A204.1 (cell line): ENCODE results near the gene PHF21B.
"Not testable (repeated sequence)": the region's sequence is repeated elsewhere in the genome, so short reads cannot be mapped to it uniquely, and the experiment has no call there.

Experiments
- FAIRE-seq: peaks from 2 replicates; lab custom pipeline; 2012; peaks lifted over from hg19 to GRCh38; lab: Jason Lieb, UNC

Gene PHF21B

DNA sequence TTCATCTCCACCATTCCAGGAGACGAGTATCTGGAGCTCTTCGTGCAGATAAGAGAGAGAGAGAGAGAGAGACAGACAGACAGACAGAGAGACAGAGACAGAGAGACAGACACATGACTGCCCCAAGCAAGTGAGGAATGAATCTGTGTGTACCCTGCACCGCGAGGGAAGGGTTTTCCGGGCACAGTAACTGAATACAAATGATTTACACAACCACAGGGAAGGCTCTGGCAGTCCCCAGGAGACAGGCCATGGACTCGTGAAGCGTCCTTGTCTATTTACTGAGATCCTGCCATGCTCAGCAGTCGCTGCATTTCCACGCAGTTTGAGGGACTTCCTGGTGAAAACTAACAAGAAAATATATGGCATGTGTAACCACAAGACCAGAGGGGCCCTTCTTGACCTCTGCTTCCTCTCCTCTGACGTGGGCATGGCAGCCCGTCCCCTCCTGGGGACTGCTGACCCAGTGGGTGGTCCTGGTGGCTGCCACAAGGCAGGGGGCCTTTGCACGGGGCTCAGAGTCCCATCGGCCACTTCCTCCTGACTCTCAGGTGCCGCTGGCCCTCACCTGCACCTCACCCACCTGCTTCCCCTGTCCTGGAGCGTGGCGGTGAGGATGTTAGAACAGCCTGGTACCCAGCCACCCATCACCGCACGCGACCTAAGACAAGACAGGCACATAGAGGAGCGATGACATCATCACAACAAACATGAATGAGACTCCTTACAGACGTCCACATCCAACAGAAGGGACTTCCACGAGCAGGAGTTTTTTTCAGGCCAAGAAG lies 75.9 kb downstream of the PHF21B start:
- no peak for FAIRE-seq

DNA sequence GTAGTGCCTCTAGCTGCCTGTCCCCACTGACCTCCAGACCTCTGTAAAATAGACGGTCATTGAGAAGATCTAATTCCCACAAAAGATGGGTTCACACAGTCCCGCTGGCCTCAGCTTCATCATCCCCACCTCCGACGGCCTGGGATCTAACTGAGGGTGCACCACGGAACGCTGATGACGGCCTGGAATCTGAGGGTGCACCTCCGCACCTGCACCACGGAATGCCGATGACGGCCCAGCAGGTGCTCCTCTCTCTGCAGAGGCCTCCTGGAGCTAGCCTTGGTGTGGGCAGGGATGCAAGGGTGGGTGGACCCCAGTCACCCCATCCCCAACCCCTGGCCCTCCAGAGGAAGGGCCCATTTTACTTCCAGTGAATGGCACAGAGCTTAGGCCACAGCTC lies 77.3 kb downstream of the PHF21B start:
- FAIRE-seq, result no peak

DNA sequence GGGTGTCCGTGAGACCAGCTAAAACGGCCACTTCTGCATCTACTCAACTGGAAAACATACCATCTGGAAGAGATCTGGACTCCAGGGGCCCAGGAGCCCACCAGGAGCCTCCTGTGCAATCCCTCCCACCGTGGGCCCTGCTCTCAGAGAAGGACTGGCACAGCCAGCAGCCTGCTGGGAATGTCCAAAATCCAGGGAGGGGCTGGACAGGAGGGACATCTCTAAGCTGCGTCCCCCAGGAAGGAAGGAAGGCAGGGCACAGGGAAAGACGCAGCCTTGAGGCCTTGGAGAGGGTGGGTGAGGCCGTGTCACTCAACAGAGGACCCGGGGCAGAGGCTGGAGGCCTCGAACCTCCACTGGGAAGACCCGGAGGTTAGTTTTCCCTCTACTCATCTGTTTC lies 78.0 kb downstream of the PHF21B start:
- no peak for FAIRE-seq

DNA sequence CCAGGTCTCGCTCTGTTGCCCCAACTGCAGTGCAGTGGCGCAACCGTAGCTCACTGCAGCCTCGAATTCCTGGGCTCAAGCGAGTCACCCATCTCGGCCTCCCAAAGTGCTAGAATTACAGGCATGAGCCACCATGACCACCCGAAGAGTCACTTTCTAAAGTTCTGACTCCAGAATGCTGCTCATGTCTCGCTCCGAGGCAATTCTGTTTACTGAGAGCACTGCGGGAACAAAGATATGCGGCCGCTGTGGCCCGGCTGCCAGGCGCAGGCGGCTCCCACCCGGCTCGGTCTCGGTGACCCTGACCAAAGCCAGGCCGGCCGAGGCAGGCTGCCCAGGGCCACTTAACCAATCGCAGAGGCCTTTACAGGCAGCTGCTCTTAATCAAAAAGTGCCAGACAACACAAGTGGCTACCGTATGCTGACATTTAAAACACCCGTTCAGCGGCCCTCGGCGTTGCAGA lies 78.7 kb downstream of the PHF21B start:
- no peak for FAIRE-seq

DNA sequence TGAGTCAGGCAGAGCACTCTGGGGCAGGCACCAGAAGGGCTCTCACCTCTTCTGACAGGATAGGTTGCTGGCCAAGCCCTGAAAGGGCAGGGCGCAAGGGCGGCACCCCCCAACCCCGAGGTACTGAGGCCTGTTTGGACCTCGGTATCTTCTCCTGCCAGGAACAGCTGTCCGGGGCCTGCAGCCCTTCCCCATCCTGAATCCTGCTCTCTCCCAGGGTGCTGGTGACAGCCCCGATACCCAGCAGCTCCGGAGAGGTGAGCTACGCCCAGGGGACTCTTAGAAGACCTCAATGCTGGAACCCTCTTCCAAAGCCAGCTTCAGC lies 79.1 kb downstream of the PHF21B start:
- no peak for FAIRE-seq

DNA sequence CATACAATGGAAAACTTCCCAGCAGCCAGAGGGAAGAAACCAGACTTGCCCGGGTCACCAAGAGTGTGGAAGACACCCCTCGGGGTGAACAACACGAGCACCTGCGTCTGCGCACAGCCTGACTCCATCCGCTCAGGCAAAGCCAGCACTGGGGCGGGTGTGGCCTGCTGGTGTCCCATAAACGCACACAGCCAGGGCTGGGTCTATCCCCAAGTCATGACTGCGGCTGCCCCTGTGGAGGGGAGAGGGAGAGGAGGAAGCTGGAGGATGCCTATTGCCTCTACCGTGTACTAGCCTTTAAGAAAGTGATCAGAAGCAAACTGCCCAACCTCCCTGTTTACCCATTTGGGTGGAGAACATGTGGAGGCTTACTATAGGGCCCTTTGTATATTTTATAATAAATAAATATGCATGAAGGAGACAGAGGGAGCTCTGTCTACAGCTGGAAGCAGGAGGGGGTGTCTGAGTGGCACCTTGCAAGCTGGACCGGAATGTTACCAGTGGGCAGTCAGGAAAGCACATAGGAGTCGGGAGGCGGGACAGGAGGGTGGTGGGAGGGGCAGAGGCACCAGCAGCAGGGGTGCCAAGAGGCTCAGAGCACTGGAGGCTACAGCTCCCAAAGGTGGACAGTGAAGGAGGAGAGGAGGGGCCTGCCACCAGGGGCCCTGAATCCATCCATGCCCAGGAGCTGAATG lies 79.6 kb downstream of the PHF21B start:
- FAIRE-seq, result no peak

DNA sequence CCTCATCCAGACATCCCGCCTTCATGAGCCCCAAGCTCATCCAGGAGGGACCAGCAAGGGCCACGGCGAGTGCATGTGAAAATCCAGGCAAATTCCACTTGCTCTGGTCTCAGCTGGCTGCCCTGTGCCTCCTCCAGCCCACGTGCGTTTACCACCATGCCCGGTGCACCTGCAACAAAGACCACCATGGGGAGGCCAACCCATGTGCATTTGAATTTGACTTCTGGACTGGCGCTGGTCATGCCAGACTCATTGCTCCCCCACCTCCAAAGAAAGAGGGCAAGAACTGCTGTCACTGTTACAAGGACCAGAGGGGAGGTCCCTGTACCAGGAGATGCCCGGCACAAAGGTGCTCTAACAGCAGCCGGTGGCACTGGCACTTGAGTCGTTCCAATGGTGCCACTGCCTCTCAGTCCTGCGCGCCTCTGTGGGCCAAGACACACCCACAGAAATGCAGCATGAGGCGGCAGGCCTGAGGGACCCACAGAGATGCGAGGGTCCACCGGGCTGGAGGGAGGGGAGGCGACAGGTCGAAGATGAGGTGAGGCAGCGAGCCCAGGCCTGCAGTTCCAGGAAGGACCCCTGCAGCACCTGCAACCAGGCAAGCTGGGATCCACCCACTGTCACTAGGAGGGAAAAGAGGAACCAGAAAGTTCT lies 80.3 kb downstream of the PHF21B start:
- FAIRE-seq, result no peak

DNA sequence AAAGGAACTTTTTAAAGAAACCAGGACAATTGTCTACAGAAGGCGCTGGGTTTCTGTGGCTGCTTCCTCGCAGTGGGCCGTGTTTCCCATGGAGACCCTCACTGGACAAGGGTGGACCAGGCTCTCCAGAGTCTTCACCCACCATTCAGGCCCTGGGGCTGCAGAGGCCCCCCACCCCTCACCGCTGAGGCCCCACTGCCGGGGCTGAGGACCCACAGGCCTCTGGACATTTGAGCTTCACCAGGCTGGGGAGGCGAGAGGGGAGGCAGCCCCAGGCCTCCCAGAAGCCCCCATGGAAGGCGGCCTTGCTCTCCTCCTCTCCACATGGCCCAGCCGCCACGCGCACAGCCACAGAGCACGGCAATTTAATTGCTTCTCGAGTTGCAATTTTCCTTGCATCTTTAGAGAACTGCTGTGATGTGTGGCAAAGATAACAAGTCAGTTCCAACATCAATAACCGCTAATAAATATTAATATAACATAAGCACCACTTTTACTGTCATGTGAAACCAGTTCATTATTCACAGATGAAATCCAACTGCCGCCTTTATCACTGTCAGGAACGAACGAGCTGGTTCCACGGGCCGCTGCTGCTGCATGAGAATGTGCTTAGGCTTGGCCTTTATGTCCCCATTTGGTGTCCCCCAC lies 81.0 kb downstream of the PHF21B start:
- FAIRE-seq, result no peak

DNA sequence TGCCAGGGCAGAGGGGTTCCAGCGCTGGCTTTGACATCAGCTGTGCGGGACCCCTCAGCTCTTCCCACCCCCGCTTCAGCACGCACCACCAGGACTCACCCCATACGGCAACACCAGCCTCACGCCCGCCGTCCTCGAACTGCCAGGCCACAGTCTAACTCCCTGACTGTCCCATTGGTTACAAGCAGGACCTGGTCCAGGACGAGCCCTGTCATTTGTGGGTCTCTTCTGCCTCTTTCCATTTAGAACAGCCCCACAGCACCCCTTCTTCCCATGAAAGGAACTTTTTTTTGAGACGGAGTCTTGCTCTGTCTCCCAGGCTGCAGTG lies 81.7 kb downstream of the PHF21B start:
- no peak for FAIRE-seq

DNA sequence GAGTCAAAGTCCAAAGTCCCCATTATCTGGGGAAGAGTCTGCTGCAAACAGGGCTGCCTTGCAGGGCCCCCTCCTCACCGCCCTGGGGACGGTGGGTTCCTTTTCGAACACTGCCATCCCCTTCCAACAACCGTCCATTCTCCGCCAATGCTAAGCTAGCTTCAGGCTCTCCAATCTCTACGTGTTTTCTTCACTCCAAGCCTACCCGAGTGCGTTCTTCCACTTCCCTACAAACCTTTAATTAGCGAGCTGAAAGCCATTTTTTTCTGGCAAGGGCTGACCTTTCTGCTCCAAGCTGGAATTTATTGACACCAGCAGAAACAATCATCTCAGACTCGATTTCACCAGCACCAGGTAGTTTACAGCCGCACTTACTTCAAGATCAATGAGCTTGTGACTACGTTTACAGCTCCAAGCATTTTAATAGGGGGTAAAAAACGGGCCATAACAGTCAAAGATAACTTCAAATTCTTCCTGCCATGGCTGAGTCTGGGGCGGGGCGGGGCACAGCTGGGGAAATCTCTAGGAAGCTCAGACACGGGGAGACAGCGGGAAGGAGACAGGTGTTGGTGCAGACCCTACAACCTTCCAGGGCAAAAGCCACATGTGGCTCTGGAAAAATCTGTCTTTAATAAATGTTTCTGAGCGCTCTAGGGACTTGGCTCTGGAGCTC lies 82.2 kb downstream of the PHF21B start:
- no peak for FAIRE-seq

DNA sequence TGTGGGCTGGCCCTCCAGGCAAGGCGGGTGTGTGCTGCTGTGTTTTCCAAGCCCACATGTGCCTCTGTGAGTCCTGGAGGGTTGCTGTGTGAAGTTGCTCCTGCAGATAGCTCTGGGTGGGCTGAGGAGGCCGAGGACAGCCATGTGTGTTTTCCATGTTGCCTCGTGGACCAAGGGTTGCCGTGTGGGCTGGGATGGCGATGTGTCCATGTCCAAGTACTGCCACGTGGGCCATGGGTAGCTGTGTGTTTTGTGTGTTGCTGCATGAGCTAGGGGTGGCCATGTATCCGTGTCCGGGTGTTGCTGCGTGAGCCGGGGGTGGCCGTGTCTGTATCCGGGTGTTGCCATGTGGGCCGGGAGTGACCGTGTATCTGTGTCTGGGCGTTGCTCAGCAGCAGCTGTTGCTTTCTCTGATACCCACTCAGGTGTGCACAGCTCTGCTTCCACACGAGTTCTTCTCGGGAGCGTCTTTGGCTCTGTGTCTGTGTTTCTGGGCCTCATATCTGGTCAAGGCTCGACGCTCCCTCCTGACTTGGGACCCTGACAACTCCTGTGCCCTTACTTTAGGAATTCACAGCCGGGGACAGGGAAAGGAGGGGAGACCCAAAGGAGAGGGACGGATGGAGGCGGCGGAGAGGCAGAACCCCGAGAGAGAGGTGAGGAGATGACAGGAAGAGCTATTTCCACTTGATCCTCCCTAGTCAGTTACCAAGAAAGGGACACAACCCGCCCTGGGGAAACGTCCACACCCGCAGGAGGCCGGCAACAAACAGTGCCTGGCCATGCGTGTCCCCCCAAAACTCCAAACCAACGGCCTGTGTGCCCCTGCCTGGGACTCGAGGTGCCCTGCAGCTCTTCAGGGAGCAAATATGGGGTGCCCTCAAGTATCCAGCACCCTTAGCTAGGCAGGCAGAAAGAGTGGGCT lies 83.1 kb downstream of the PHF21B start:
- no peak for FAIRE-seq

DNA sequence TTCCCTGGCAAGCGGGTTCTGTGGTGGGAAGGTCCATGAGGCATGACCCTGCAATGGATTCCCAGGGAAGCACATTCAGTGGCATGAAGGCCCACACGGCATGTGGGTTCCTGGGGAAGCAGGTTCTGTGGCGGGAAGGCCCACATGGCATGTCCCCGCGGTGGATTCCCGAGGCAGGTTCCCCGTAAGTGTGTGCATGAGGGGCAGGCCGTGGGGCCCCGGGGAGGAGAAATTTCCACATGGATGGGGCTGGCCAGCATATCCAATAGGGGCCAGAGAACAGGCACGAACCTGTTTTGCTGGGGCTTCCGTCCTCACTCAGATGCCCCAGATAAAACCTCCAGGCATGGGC lies 83.7 kb downstream of the PHF21B start:
- no peak for FAIRE-seq

DNA sequence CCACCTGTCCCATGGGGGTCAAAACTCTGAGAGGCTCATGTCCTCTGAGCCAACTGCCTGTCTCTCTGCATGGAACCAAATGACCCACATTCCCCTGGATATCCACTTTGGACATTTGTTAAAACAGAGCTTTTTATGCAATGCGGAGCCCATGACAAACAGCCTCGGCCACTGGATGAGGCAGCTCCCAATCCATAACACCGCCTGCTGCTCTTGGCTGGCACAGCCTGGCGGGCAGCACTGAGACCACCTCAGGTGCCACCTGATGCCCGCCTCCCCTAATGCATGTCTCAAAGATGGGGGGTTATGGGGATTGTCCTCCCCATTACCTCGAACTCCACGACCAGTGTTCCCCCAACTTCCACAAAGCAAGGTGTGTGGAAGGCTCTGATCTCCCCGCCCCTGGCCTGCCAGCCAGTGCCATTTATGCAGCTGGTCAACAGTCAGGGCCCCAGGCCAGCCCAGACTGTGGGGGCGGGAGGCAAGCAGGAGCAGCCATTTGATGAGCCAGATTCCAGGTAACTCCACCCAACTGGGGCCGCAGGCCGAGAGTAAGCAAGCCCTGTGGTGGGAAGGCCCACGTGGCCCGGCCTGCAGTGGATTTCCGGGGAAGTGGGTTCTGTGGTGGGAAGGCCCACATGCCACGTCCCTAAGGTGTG lies 84.2 kb downstream of the PHF21B start:
- no peak for FAIRE-seq

DNA sequence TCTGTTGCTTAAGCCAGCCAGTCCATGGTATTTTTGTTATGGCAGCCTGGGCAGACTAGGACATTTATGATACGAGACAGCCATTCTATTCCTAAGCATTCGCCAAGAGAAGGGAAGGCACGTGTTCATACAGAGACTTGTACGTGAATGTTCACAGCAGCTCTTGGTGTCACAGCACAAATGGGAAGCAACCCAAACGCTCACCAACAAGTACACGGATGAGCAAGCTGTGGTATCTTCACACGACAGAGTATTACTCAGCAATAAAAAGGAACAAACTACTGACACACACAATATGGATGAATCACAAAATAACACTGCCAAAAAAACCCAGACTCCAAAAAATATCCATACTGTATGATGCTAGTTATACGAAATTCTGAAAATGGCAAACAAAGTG lies 85.1 kb downstream of the PHF21B start:
- no peak for FAIRE-seq

DNA sequence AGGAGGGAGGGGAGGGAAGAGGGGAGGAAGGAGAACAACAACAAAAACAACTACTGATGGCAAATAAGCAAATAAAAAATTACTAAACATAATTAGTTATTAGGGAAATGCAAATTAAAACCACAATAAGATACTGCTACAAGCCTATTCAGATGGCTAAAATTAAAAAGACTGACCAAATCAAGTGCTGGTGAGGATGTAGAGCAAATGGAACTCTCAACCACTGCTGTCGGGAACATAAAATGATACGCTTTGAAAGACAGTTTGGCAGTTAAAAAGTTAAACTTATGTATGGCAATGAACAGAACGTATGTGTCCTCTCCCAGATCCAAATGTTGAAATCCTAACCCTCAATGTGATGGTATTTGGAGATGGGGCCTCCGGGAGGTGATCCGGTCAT lies 85.7 kb downstream of the PHF21B start:
- FAIRE-seq, result no peak

DNA sequence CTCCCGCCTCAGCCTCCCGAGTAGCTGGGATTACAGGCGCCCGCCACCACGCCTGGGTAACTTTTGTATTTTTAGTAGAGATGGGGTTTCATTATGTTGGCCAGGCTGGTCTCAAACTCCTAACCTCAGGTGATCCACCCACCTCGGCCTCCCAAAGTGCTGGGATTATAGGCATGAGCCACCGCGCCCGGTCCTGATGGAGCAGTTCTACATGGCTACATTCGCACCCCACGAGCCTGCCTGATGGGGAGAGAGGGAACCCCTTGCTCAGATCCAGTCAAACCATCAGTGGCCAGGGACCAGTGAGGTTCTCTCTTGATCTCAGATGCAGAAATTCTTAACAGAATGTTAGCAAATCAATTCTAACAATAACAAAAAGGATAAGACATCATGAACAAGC lies 88.0 kb downstream of the PHF21B start:
- not testable (repeated sequence) for FAIRE-seq

DNA sequence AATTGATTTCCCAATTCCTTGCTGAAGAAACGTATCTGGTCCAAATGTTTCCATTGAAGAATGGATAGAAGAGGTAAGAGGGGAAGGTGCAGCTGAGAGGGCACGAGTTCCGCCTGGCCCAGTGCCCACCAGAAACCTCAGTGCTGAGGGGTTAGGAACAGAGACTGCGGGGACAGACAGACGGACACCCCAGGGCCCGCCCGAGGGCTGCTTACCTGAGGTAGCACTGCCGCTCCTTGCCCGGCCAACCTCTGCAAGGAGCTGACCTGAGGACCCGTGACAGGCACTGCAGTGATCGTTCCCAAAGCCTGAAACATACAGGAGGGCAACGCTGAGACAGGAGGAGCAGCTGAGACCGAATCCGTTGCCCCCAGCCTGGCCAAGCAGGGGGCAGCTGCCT lies 89.6 kb downstream of the PHF21B start:
- no peak for FAIRE-seq

DNA sequence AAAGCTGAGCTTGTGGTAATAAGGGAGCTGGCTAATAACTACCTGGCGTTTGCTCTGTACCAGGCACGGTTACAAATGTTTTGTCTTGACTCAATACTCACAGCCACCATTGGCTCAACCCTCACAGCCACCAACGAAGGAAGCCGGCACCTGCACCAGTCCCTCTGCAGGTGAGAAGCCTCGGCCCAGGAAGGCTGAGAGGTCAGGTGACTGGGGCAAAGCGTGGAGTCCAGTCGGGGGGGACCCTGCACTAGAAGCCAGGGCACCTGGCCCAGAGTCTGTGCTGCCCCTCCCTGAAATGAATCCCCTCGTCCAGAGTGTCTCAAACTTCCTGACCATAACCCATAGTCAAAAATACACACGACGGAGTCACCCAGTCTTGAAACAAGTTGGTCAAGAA lies 90.1 kb downstream of the PHF21B start:
- no peak for FAIRE-seq

DNA sequence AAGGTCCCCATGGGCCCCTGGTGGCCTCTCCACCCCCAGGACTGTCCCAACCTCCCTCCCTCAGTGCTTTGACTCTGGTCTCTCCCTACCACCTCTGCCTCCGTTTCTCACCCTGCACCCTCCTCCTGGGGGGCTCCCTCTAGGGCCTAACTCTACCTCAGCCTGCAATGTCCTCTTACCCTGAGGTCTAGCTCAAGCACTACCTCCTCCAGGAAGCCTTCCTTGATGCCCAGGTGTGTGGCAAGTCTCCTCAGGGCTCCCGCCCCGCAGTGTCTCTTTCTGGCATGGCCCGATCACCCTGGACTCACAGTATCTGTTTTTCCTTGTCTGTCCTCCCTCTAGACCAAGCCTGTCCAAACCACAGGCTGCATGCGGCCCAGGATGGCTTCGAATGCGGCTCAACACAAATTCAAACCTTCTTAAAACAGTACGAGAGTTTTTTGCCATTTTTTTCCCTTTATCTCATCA lies 90.8 kb downstream of the PHF21B start:
- no peak for FAIRE-seq

DNA sequence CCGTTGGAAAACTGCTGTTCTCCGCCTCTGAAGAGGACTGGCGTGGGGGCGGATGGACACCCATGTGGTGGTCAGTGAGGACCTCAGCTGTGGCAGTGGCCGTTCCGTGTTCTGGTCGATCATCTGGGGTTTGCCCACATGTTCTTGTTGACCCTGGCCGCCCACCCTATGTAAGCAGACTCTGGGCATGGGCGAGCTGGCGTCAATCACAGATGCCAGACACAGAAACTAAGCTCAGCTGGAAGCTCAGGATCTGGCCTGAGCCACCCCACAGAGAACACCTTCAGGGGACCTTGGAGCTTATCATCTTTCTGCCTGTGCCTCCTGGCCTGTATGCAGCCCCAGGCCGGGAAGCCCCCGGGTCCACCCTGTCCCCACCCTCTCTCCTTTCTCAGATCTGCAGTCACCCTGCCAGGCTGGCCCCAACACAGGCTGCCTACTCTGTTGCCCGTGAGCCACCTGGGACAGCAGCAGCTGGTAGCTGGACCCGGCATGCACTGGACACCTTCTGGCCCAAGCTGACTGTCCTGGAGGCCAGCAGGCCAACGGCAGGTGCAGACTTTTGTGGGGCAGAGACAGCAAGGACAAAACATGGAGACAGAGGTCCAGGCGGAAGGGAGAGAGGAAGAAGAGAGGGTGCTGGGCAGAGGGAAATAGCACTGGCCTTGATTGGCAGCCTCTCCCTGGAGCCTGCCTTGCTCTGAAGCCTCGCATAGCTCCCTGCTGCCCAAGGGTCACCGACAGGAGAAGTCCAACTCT lies 91.5 kb downstream of the PHF21B start:
- FAIRE-seq, result no peak
